B cell (primary cell): ENCODE measurements around the gene MTSS2. TPM values are rescaled to one million over a fixed set of nuclear protein-coding genes. Genes with fewer than 3 reads are reported as not detected.

Experiments used
- ATAC-seq: fragments of 200-7000 bp; cut with Tn5 transposase; one replicate; pipeline ENCODE4 v1.10.0; 2021; ENCODE audit warnings: low read depth, mild to moderate bottlenecking, moderate number of reproducible peaks, moderate library complexity
- CTCF ChIA-PET: fragments of 350-600 bp; sonication (Branson Sonifier 250); formaldehyde crosslinking; loops from one replicate; lab custom pipeline; 2021; ENCODE audit warnings: antibody characterized with exemption, inconsistent platforms; lab: Charles Lee
- POLR2A ChIA-PET: fragments of 350-600 bp; sonication (Branson Sonifier 250); formaldehyde crosslinking; loops from one replicate; lab custom pipeline; 2021; ENCODE audit warnings: antibody characterized with exemption; lab: Charles Lee
- DNase-seq: peaks from one replicate; pipeline ENCODE4 v3.0.0; 2013
- H2AFZ ChIP-seq: 2 replicates; pipeline ENCODE4 v1.6.1; 2012; ENCODE audit warnings: mild to moderate bottlenecking, low read depth, low read length; ENCODE audit not compliant: insufficient read depth, poor library complexity, severe bottlenecking
- H3K27ac ChIP-seq, 2 donors: 1 replicate in 1 of 2; 2 replicates in 1 of 2; pipeline ENCODE4 v1.5.1; 2012 to 2013; ENCODE audit warnings: low read length in 2 of 2, mild to moderate bottlenecking in 2 of 2, moderate library complexity in 1 of 2
- H3K27me3 ChIP-seq, 4 experiments: fragments of 200-600 bp in 1 of 4; sonication (generic) in 1 of 4; replicated peaks in 1 of 4; 1 replicate in 2 of 4; 2 replicates in 2 of 4; pipeline versions ENCODE4 v1.6.1 to v1.7.0; 2013 to 2016; ENCODE audit warnings: low read length in 3 of 4, mild to moderate bottlenecking in 2 of 4, mixed read lengths in 1 of 4, moderate library complexity in 1 of 4; ENCODE audit not compliant: insufficient read depth in 4 of 4, control insufficient read depth in 3 of 4; ENCODE audit errors: control extremely low read depth in 1 of 4
- H3K36me3 ChIP-seq, 2 experiments: replicated peaks in 1 of 2; 1 replicate in 1 of 2; 2 replicates in 1 of 2; pipeline versions ENCODE4 v1.6.1 to v1.7.1; 2013; ENCODE audit warnings: low read length in 1 of 2; ENCODE audit not compliant: insufficient read depth in 2 of 2, control insufficient read depth in 1 of 2; ENCODE audit errors: control extremely low read depth in 1 of 2, extremely low read depth in 1 of 2
- H3K4me1 ChIP-seq, 2 donors: fragments of 200-600 bp in 1 of 2; sonication (generic) in 1 of 2; 1 replicate in 1 of 2; 2 replicates in 1 of 2; pipeline versions ENCODE4 v1.5.1 to v1.6.1; 2013 to 2017; ENCODE audit warnings: low read length in 2 of 2; ENCODE audit not compliant: control insufficient read depth in 2 of 2, insufficient read depth in 2 of 2
- H3K4me2 ChIP-seq: replicated peaks from 2 replicates; pipeline ENCODE3; 2012; ENCODE audit warnings: mild to moderate bottlenecking, low read depth, low read length; ENCODE audit not compliant: poor library complexity, severe bottlenecking
- H3K4me3 ChIP-seq, 5 experiments: fragments of 200-600 bp in 1 of 5; sonication (generic) in 1 of 5; 1 replicate in 3 of 5; 2 replicates in 2 of 5; pipeline versions ENCODE4 v1.5.1 to v1.7.0; 2011 to 2016; ENCODE audit warnings: low read length in 4 of 5, mild to moderate bottlenecking in 4 of 5, low read depth in 2 of 5, control low read depth in 1 of 5, moderate library complexity in 1 of 5; ENCODE audit not compliant: insufficient read depth in 1 of 5; ENCODE audit errors: control extremely low read depth in 1 of 5, extremely low read depth in 1 of 5
- H3K79me2 ChIP-seq: fragments of 200-600 bp; sonication (generic); one replicate; pipeline ENCODE4 v1.6.0; 2016; ENCODE audit warnings: low read length; ENCODE audit not compliant: control insufficient read depth, insufficient read depth
- H3K9ac ChIP-seq: fragments of 200-600 bp; sonication (generic); 2 replicates; pipeline ENCODE4 v1.6.1; 2017; ENCODE audit warnings: mild to moderate bottlenecking, low read length, moderate library complexity
- H3K9me3 ChIP-seq, 3 donors: one replicate each; pipeline versions ENCODE4 v1.6.1 to v1.7.1; 2013; ENCODE audit warnings: low read length in 2 of 3; ENCODE audit not compliant: control insufficient read depth in 2 of 3, insufficient read depth in 1 of 3; ENCODE audit errors: control extremely low read depth in 1 of 3
- H4K20me1 ChIP-seq: 2 replicates; pipeline ENCODE4 v1.6.0; 2012; ENCODE audit warnings: mild to moderate bottlenecking, low read length; ENCODE audit not compliant: insufficient read depth, control insufficient read depth, poor library complexity, severe bottlenecking
- H3K27ac Mint-ChIP-seq: one replicate; pipeline ENCODE4 v1.8.0; 2021; ENCODE audit warnings: mixed read lengths
- H3K27me3 Mint-ChIP-seq: one replicate; pipeline ENCODE4 v1.8.0; 2021; ENCODE audit warnings: mixed read lengths
- H3K4me1 Mint-ChIP-seq: one replicate; pipeline ENCODE4 v1.8.0; 2021; ENCODE audit warnings: mixed read lengths
- H3K4me3 Mint-ChIP-seq: one replicate; pipeline ENCODE4 v1.8.0; 2021; ENCODE audit warnings: mixed read lengths
- H3K9me3 Mint-ChIP-seq: one replicate; pipeline ENCODE4 v1.8.0; 2022; ENCODE audit warnings: mixed read lengths; ENCODE audit not compliant: insufficient read depth
- CTCF ChIP-seq: fragments of 200-600 bp; IDR thresholded peaks from one replicate; pipeline ENCODE4 v1.8.0; 2022; ENCODE audit warnings: antibody characterized with exemption, mild to moderate bottlenecking
- EZH2 ChIP-seq: IDR thresholded peaks from 2 replicates; pipeline ENCODE4 v1.6.1; 2012; ENCODE audit warnings: borderline replicate concordance, low read depth, mild to moderate bottlenecking, moderate library complexity, low read length; ENCODE audit not compliant: insufficient read depth, poor library complexity, severe bottlenecking
- WGBS: methylation state at CpG from one replicate; pipeline ENCODE4 v1.1.5; 2013; ENCODE audit warnings: missing lambda C conversion rate; ENCODE audit not compliant: insufficient coverage; 5-methylcytosine and 5-hydroxymethylcytosine counted together
- intact Hi-C: fragments of 100-400 bp; cut with micrococcal nuclease; formaldehyde crosslinking; loops from one replicate; pipeline ENCODE4 v1.10.0; 2022
- polyA plus RNA-seq: library from polyadenylated mRNA; depleted of rRNA; stranded (reverse); fragments of >200 nt; gene quantifications from 2 replicates; pipeline ENCODE4 v1.2.3, GENCODE V29; 2012
- total RNA-seq, 2 donors: library from RNA; stranded (reverse); fragments of 120-200 nt in 1 of 2; gene quantifications; 1 replicate in 1 of 2; 2 replicates in 1 of 2; pipeline versions ENCODE4 v1.2.3 to v1.2.4, GENCODE V29; 2013 to 2022

Gene MTSS2
- total and polyA plus RNA-seq, 2 donors (not counting 1 experiment from before 2014, with no cell fraction given) = 1.6 to 2.6 TPM

GRCh38 chr16:70646260-70647241 lies 39.3 kb downstream of the MTSS2 start, which contains the start of gene IL34:
TSS of gene IL34 (plus strand) at chr16:70646559. CDS start at chr16:70646948, 389 bp downstream.
- H3K4me3 ChIP-seq = no peak within 1 kb of the TSS
- TF ChIP-seq EZH2 (no peak), CTCF (no peak)
- no peaks in the 10 kb centered on the region for H3K9me3 ChIP-seq
- no peak for DNase-seq
- ChIA-PET CTCF (no interaction called here), POLR2A (no interaction called here)
- no peaks in the 10 kb centered on the region for H3K9me3 Mint-ChIP-seq
- peaks cover 12% of the 10 kb centered on the region for H3K27me3 Mint-ChIP-seq
- 93% methylated on average over 38 of the region's 39 CpGs for WGBS
- no peaks in the 10 kb centered on the region for H3K27me3 ChIP-seq
- H3K4me3 Mint-ChIP-seq = no peak within 1 kb of the TSS
- no peaks in the 10 kb centered on the region for H4K20me1 ChIP-seq
- H3K4me2 ChIP-seq = no peak within 1 kb of the TSS
- no peak within 1 kb of the TSS for H3K9ac ChIP-seq
- H3K27ac ChIP-seq = no peak within 1 kb of the TSS
- H2AFZ ChIP-seq = no peak within 1 kb of the TSS
- H3K36me3 ChIP-seq = no peaks in the 10 kb centered on the region
- no peak for ATAC-seq
- H3K79me2 ChIP-seq = no peaks in the 10 kb centered on the region
- H3K4me1 ChIP-seq = no peaks in the 10 kb centered on the region
- intact Hi-C loops = no loop called here
- H3K27ac Mint-ChIP-seq = no peak within 1 kb of the TSS
- no peaks in the 10 kb centered on the region for H3K4me1 Mint-ChIP-seq
